Stomach (tissue), 4 donors: ENCODE data around the gene AGBL4.

Source experiments
- CTCF ChIP-seq, 7 experiments: fragments of 450-650 bp in 4 of 7; fragments of 200-600 bp in 3 of 7; sonication (generic) in 3 of 7; IDR thresholded peaks; one replicate each; pipeline ENCODE4 v1.5.1; 2016 to 2019; ENCODE audit warnings: antibody characterized with exemption in 7 of 7, control low read depth in 2 of 7, mild to moderate bottlenecking in 1 of 7
- EP300 ChIP-seq: sonication (generic); formaldehyde crosslinking; IDR thresholded peaks from one replicate; pipeline ENCODE4 v1.6.1; 2017; ENCODE audit warnings: antibody characterized with exemption

- TF ChIP-seq CTCF (IDR thresholded peaks at IDR 0.05) (no peak), EP300 (no peak)
These were observed 1412.9 kb downstream of the AGBL4 start for GRCh38 chr1:48610628-48611542.
